IPS-11a (cell line): Measurements from ENCODE around the gene XAGE2.
"Not testable (repeated sequence)": the region's sequence is repeated elsewhere in the genome, so short reads cannot be mapped to it uniquely, and the experiment has no call there.

Experiments
- H3K4me3 ChIP-seq: one replicate; pipeline ENCODE4 v1.5.1; 2013; ENCODE audit warnings: low read depth, low read length, control low read depth

Gene XAGE2, protein sequence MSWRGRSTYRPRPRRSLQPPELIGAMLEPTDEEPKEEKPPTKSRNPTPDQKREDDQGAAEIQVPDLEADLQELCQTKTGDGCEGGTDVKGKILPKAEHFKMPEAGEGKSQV

DNA sequence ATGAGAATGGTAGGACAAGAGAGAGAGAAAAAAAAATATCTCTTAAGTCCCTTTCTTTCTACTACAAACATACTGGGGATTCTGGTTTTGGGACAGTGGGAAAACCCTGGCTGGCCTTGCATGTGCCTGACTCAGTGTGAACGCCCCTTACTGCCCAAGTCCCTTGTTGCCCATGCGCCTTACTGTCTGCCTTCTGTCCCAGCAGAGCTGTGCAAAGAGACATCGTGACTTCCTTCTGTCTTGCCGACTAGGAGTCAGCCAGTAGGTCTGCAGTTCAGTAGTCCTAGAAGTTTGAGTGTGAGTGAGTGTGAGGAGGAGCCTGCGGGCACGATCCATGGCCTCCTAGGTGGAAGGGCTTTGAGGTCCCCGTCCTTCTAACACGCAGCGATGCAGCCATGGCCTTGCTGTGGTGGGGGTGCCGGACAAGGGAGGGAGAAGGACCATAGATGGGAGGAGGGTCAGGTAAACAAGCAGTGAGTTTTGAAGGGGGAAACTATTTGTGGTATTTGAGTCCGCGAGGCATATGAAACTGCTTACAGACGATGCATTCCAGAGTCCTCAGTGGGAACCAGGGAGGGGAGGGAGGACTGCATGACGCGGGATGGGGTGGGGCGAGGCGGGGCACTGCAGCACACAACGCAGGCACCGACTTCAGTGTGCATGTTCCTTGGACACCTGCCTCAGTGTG lies at the start of gene XAGE2:
TSS of gene XAGE2 (plus strand) at position 654 of the 688 bp plus-strand sequence. CDS start 994 bp downstream, outside the sequence.
- no peak within 1 kb of the TSS for H3K4me3 ChIP-seq

DNA sequence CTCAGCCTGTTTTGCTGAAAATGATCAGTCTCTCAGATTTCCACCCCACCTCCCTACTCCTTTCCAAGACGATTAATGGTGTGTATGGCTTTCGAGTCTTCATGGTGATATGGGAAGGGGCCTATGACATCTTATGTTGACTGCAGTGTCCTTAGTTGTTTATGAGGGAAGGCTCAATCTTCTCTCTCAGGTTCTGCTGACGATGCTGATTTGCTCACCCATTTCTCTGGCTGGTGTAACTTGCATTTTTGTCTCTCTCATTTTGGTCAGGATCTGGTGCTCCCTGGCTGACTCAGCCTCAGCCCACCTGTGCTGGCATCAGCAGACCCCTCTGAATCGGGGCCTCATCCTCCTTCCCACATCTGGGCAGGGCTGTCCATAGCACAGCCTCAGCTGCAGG lies 31.4 kb upstream of the XAGE2 start:
- no peak overlapping the region for H3K4me3 ChIP-seq

DNA sequence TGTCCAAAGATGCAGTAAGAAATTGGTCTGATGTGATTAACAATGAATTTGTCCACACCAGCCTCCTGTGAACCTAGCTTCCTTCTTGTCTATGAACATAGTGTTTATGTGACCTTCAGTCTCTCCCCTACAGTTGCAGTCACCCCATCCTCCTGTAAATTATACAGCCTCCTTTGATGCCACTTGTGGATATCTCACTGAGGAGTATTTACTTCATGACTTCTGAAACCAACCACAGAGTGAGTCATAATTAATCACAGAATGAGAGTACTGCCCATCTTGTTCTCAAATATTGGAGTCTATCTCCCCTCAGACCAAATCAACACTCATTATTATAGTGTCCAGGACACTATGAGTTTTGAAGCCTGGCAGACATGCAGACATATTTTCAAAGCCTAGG lies 27.3 kb upstream of the XAGE2 start:
- H3K4me3 ChIP-seq: no peak overlapping the region

DNA sequence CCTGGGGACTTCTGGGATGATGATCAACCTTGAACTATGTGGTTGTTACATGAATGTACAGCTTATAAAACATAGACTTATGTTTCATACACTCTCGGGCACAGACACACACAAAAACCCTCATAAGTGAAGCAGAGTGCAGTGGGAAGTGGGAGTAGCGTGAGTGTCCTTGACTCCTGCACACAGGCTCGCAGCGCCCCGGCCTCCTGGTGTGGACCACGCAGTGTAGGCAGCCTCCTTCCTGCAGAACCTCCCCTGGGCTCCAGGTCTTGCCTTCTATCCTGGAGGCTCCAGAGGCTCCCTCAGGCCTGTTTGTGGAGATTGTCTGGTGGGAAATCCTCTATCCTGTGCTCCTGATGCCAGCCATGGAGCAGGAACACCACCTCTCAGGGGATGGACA lies 25.7 kb upstream of the XAGE2 start:
- H3K4me3 ChIP-seq: not testable (repeated sequence)

DNA sequence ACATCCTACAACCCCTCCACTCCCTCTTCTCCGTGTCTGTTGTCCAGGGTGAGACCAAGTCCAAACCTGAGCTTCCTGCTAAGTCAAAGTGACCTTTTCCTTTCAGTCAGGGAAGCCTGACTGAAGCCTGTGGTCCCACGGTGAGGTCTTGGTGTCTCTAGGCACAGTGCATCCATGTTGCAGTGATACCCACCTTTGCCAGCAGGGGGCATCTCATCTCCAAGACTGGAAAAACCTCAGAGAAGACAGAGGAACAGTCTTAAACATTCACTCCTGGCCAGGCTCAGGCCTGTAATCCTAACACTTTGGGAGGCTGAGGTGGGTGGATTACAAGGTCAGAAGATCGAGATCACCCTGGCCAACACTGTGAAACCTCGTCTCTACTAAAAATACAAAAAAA lies 23.4 kb upstream of the XAGE2 start:
- not testable (repeated sequence) for H3K4me3 ChIP-seq

DNA sequence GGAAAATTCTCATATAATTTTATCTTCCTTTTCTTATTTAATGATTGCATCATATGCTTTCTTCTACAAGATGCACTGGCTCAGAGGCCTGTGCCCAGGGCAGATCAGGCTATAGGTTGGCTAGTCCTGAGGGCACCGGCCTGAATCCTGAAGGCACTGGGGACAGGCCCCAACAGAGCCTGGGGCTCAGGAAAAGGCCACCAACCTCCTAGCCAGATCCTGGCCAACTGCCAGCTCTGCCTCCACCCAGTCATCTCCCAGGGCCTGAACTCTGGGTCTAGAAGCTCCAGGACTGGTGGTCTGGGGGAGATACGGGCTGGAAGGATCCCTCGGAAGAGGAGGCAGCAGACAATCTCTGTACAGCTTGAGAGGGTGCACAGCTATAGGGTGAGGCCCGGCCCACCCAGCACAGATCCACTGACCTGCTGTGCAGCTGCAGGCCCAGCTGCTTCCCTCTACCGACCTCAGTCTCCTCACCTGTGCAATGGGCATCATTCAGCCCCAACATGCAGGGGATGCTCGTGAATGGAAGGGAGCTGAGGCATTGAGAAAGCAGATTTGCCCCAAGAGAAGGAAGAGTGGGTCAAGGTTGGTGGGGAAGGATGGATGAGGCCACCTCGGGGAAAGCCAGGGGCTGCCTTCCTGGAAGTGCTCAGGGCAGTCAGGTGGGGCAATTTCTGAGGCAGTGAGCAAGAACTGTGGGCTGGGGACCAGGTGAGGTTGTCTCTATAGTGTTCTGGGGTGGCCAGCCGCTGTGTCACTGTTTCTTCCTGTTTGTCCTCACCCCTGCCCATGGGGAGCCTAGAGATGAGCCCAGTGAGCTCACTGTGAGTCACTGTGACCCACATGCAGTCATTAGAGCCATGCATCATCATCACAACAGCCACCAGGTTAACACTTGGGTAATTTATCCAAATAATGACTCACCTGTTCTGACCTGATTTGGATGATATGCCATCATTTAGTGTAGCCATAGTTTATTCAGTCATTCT lies 22.4 kb upstream of the XAGE2 start:
- no peak overlapping the region for H3K4me3 ChIP-seq

DNA sequence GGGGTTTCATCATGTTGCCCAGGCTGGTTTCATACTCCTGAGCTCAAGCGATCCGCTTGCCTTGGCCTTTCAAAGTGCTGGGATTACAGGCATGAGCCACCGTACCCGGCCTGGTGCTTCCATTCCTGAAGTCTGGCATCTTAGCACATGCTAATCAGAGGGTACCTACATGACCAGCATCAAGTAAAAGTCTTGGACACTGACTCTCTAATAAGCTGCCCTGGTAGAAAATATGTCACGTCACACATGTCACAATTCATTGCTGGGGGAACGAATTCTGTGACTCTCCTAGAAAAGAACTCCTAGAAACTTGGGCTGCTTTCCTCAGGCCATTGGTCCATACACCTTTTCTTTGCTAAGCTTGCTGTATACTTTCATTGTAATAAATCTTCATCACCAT lies 19.1 kb upstream of the XAGE2 start:
- no peak overlapping the region for H3K4me3 ChIP-seq

DNA sequence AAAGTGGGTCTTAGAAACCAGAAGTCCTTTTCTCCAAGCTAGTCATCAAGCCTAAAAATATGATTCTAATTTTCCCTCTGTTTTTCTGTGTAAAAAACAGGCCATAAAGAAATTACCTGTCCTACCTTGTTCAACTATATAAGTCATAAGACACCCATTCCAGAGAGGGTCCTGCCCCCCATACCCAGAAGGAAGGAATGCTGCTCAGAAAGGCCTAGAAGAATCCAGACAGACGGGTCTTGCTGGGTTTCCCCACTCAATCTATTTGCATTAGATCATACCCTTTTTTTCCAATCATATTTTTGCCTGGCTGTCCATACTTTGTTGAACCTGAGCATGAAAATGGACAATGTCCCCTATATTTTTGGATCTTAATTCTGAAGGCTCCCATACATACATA lies 16.3 kb upstream of the XAGE2 start:
- H3K4me3 ChIP-seq: no peak overlapping the region

DNA sequence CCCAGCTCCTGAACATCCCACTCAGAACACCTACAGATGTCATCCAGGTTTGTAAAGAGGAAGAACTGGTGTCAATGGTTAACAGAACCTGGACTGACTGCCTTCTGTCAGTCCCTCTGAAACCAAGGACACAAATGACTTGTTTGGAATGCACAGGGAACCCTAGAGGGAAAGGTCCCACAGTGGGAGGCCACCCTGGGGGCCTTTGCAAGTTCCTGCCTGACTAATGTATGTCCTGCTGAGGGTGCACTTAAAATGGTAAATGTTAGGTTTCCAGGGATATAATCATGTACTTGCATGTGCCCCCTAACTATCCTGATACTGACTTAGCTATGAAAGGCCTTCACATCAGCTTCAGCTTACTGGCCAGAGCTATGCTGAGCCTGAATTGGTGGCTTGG lies 15.0 kb upstream of the XAGE2 start:
- H3K4me3 ChIP-seq: no peak overlapping the region

DNA sequence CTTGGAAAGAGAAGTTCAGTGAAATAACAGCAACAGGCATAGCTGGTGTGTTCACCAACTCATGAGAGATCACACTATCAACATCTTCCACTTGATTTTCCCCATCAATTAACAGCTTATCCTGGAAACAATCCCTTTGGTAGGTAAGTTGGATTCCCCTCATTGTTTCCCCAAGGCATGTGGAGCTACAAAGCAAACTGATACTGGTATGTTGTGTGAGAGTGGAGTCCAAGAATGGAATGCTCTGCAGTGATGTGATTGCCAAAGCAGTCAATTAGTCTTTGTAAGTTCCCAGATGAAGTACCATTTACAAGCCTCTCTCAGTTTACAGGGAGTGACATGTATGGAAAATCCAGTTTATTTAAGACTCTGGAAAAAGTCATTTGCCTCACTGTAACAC lies 13.7 kb upstream of the XAGE2 start:
- H3K4me3 ChIP-seq: no peak overlapping the region

DNA sequence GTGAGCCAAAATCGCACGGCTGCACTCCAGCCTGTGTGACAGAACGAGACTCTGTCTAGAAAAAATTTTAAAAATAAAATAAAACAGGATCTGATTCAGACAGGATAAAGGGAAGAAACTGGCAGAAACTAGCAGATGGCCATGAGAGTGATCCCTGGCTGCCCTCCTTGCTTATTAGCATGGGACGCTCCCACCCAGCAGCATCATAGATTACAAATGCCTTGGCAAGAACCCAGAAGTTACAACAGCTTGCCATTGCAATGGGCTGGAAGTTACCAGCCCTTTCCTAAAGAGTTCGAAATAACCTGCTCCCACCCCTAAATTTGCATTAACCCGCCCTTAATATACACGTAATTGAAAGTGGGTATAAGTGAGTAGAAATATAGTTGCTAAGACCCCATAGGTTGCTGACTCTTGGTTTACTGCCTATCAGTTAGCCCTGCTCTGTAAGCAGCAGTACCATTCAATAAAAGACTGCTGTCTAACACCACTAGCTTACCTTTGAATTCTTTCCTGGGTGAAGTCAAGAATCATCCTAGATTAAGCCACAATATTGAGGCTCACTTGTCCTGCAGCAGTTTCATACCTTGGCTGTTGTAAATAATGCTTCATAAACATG lies 9.1 kb upstream of the XAGE2 start:
- no peak overlapping the region for H3K4me3 ChIP-seq

DNA sequence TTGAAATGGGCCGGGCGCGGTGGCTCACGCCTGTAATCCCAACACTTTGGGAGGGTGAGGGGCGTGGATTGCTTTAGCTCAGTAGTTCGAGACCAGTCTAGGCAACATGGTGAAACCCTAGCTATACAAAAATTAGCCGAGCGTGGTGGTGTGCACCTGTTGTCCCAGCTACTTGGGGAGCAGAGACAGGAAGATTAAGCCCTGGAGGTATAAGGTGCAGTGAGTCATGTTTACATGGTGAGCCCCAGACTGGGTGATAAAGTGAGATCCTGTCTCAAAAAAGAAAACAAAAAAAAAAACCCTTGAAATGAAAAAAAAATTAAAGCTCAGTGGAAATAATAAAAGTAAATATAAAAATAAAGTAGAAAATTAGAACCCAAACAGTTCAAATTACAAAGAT lies 6.9 kb upstream of the XAGE2 start:
- H3K4me3 ChIP-seq: no peak overlapping the region

DNA sequence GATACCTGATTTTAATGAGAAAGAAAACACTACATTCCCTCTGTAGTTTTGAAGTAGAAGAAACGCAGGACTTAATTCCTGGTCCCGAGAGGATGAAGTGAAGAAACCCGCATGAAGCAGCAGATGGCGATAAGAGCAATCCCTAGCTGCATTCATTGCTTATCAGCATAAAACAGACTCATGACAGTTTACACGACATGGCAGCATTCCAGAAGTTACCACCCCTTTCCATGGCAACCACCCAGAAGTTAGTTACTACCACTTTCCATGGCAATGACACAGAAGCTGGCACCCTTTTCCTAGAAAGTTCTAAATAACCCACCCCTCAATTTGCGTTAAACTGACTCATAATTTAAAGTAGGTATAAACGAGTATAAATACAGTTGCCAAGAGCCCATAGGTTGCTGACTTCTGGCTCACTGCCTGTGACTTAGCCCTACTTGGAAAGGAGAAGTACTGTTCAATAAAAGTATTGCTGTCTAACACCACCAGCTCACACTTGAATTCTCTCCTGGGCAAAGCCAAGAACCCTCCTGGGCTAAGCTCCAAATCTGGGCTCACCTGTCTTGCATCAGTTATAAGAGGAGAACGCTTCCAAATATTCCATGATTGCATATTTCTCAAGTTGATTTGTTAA lies 5.5 kb upstream of the XAGE2 start:
- H3K4me3 ChIP-seq: no peak overlapping the region

DNA sequence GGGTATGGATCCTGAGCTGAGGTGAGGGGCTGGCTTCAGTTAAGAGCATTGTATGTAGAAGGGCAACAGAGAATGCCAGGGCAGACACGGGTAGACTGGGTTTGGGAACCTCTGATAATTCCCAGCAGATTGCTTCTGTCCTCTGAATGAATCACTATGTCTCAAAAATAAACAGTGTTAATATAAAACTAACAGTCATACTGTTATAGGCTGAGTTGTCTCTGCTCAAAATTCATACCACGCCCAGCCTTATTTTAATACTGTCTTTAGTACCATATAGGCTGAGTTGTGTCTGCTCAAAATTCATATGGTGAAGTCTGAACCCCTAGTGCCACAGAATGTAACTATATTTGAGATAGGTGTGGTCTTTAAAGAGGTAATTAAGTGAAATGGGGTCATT lies 10.0 kb downstream of the XAGE2 start:
- no peak overlapping the region for H3K4me3 ChIP-seq

DNA sequence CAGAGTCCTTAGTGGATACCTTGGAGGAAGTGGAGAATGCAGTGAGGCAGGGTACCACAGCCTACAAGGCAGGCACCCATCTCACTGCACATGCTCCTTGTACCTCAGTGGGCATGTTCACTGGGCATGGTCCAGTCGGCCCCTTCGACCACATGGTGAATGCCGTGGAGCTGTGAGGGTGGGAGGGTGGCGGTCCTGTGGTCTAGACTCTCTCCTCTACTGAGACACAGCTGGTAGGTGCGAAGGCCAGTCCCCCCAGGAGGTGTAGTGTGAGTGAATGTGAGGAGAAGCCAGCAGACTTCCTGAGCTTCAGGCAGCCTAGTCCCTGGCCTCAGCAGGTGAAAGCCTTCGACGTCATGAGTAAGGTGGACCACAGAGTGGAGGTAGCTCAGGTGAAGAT lies 12.2 kb downstream of the XAGE2 start:
- no peak overlapping the region for H3K4me3 ChIP-seq

DNA sequence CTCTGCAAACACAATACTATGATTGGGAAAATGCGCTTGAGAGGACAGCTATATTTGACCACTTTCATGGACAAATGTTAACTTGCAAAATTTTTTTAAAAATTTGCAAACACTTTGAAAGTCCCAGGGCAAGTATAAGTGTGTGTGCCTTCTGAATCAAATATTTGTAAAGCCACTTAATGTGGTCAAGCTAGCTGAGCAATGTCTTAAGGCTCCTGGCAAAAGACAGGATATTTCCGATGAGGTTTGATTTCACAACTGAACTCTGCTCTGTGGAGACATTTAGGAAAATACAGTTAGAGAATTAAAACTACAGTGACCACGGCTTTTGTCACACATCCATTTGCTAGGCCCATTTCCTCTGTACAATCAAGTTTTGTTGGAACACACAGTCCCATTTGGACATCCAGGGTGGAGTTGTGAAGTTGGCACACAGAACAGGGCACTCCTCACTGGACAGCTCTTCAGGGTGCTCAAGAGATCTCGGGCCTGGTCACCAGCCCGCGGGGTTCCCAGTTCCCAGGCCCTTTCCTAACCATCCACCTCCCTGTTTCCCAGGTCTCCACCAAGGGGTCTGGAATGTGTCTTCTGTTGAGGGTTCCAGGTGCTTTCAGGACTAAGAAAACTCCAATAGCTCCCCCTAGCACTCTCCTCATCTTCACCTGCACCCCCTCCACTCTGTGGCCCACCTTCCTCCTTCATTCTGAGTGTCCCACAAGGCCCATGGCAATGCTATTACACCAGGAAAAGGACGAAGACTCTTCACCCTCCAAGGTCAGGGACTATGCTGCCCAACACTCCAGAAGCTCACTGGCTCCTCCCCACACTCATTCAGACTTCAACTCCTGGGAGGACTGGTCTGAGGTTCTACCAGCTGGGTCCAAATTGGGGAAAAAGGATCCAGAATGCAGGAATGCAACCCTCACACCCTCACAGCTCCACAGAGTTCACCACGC lies 41.9 kb downstream of the XAGE2 start:
- H3K4me3 ChIP-seq: no peak overlapping the region

DNA sequence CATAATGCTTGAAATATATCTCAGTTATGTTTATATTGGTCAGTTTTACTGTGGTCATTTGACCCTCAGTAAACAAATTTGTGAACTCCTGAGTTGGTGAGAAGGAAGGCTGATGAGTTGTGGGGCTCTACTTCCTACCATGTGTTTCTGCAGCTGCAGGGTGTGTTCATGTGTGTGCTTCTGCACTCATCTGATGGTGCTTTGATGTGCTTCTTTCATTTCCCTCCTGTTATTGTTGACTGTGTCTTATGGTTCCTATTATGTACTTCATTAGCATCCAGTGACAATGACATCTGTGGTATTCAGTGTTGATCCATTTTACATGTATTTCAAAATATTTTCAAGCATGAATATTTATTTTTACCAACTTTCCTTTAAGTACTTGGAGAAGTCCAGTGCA lies 46.5 kb downstream of the XAGE2 start:
- H3K4me3 ChIP-seq: no peak overlapping the region

DNA sequence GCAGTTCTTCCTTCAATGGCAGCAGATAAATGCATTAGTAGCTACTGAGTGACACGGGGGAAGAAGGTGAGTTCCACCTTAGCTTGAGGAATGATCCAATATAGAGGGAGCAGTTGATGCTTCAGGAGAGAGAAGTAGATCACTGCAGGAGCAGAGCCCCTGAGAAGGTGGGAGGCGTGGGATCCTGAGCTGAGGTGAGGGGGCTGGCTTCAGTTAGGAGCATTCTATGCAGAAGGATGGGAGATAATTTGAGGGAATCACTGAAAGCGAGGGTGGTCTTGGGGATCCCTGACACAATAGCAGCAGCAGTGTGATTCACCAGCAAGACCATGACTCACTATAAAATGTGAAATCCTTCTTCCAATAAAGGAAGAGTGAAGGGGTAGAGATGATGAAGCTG lies 48.0 kb downstream of the XAGE2 start:
- no peak overlapping the region for H3K4me3 ChIP-seq

DNA sequence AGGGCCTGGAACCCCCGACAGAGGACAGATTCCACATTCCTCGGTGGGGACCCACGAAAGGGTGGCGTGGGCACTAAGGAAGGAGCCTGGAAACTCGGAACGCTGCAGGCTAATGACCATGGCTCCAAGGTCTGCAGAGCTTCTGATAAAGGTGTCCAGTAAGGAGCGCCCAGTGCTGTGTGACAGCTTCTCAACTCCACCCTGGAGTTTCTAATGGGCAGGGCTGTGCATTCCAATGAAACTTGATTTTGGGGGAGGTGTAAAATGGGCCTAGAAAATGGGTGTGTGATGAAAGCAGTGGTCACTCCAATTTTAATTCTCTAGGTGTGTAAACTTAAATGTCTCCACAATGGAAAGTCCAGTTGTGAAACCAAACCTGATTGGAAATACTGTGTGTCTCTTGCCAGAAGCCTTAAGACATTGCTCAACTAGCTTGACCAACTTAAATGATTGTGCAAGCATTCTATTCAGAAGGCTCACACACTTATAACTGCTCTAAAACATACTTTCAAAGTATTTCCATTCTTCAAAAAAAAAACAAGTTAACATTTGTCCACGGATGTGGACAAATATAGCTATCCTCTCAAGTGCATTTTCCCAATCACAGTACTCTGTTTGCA lies 52.1 kb downstream of the XAGE2 start:
- H3K4me3 ChIP-seq: no peak overlapping the region
